Measurements from ENCODE around the gene NCOA1.
A peak's percentile ranks its signal among the peaks of the same experiment; 100 is the strongest.

The NCOA1 gene

GRCh38 chr2:24785671-24786321 is 294.7 kb downstream of the NCOA1 start:
- no peak for TF ChIP-seq CTCF (IDR thresholded peaks at IDR 0.05; ENCODE audit: low read depth, low read length, missing control alignments)
- DNase-seq (ENCODE audit: low read depth): peak; percentile 60
- H3K4me3 ChIP-seq (ENCODE audit: low read depth, low read length): no peak overlapping the region; the same call in 1 of the 2 replicates

GRCh38 chr2:24787532-24787931 is 296.5 kb downstream of the NCOA1 start:
- H3K4me3 ChIP-seq (ENCODE audit: low read depth, low read length): no peak overlapping the region
- no peak for TF ChIP-seq CTCF (IDR thresholded peaks at IDR 0.05; ENCODE audit: low read depth, low read length, missing control alignments)

GRCh38 chr2:24788816-24789215 is 297.8 kb downstream of the NCOA1 start:
- DNase-seq (ENCODE audit: low read depth): no peak
- no peak for TF ChIP-seq CTCF (IDR thresholded peaks at IDR 0.05; ENCODE audit: low read depth, low read length, missing control alignments)
- no peak overlapping the region for H3K4me3 ChIP-seq (ENCODE audit: low read depth, low read length)

More at GRCh38 chr2:24787532-24787931, 296.5 kb downstream of the NCOA1 start:
- DNase-seq (ENCODE audit: low read depth): no peak

GRCh38 chr2:24791452-24791851 is 300.4 kb downstream of the NCOA1 start:
- no peak for DNase-seq (ENCODE audit: low read depth)
- TF ChIP-seq CTCF (IDR thresholded peaks at IDR 0.05; ENCODE audit: low read depth, low read length, missing control alignments): no peak
- no peak overlapping the region for H3K4me3 ChIP-seq (ENCODE audit: low read depth, low read length)

- H3K4me3 ChIP-seq (ENCODE audit: low read depth, low read length): peak overlapping the region; percentile 84
- no peak for DNase-seq (ENCODE audit: low read depth)
- TF ChIP-seq CTCF (IDR thresholded peaks at IDR 0.05; ENCODE audit: low read depth, low read length, missing control alignments): no peak
Measured at GRCh38 chr2:24792542-24792873, 301.5 kb downstream of the NCOA1 start.

- H3K4me3 ChIP-seq (ENCODE audit: low read depth, low read length): peak within 1 kb of the TSS; percentile 84
- peak; percentile 92 for DNase-seq (ENCODE audit: low read depth)
- TF ChIP-seq CTCF (IDR thresholded peaks at IDR 0.05; ENCODE audit: low read depth, low read length, missing control alignments): peak; percentile 56
Measured at GRCh38 chr2:24792874-24793760, 302.1 kb downstream of the NCOA1 start, which contains the start of the genes CENPO and PTRHD1. TSS of gene CENPO (plus strand) at chr2:24793425. CDS start at chr2:24793920, 495 bp downstream. TSS of gene PTRHD1 (minus strand) at chr2:24793391. CDS start at chr2:24793377, 14 bp downstream.
